ENCODE results near the gene FSD1L.
A peak's percentile ranks its signal among the peaks of the same experiment; 100 is the strongest.

The FSD1L gene

GRCh38 chr9:105413525-105413924 lies 34.3 kb upstream of the FSD1L start:
- no peak overlapping the region for H3K4me3 ChIP-seq (ENCODE audit: control insufficient read depth, low read depth, low read length)
- TF ChIP-seq CTCF (conservative IDR thresholded peaks at IDR 0.05; ENCODE audit: control insufficient read depth, insufficient read depth, low read depth, low read length): peak; percentile 52
- peak; percentile 66 for DNase-seq (ENCODE audit: low read depth)

- TF ChIP-seq CTCF (conservative IDR thresholded peaks at IDR 0.05; ENCODE audit: control insufficient read depth, insufficient read depth, low read depth, low read length): peak; percentile 80
- H3K4me3 ChIP-seq (ENCODE audit: control insufficient read depth, low read depth, low read length): no peak overlapping the region
- peak; percentile 60 for DNase-seq (ENCODE audit: low read depth)
These were observed 32.7 kb upstream of the FSD1L start for GRCh38 chr9:105414947-105415661.

DNA sequence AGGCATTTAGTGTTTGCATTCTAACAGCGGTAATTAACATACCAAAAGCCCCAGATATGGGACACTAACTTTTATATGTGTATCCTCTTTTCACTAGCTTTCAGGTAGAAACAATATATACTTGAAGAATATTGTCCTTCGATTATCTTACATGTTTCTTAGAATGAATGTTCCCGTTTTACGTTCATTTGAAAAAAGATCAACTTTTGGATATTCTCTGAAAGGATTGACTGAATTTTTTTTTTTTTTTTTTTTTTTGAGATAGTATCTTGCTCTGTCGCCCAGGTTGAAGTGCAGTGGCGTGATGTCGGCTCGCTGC lies 32.2 kb upstream of the FSD1L start:
- H3K4me3 ChIP-seq (ENCODE audit: control insufficient read depth, low read depth, low read length): no peak overlapping the region
- no peak for TF ChIP-seq CTCF (conservative IDR thresholded peaks at IDR 0.05; ENCODE audit: control insufficient read depth, insufficient read depth, low read depth, low read length)
- DNase-seq (ENCODE audit: low read depth): no peak

GRCh38 chr9:105416840-105417239 lies 31.0 kb upstream of the FSD1L start:
- H3K4me3 ChIP-seq (ENCODE audit: control insufficient read depth, low read depth, low read length): no peak overlapping the region
- no peak for DNase-seq (ENCODE audit: low read depth)
- no peak for TF ChIP-seq CTCF (conservative IDR thresholded peaks at IDR 0.05; ENCODE audit: control insufficient read depth, insufficient read depth, low read depth, low read length)

DNA sequence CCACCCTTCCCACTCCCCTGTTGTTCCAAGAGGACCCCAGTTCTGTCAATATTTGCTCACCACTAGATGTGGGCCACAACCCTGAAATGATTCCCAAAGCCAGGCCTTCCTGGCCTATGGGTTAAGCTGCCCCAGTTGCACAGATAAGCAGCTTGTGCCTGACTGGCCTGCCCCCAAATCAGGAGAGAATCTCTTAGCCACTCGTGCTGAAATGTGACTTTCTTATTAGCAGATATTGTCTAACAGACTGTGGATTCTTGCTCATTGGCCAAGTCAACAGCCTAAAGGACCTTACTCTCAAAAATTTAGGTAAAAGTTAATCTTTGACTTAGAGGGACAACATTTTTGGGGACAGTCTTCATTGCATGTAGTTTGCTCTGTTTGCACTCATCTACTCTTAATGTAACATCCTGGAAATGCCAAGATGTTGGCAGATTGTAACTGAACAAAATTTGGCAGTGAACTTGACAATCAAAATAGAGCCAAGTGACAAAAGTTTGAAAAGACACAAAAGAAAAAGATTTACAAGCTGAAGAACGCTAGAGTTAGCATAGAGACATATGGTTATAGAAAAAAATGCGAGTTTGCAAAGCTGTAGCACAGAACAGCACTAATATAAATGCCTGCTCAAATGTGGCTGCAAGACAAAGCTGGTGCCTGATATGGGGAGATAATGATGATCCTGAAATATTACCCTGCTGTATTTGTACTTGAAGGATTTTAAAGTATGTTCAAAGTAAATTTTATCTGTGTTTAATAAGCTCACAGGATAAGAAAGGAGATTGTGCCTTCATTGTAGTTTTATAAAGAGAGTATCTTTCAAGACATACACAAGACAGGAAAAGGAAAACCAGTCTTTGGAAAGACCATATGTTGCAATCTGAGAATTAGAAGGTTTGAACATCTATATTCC lies 29.0 kb upstream of the FSD1L start:
- no peak overlapping the region for H3K4me3 ChIP-seq (ENCODE audit: control insufficient read depth, low read depth, low read length)
- no peak for DNase-seq (ENCODE audit: low read depth)
- no peak for TF ChIP-seq CTCF (conservative IDR thresholded peaks at IDR 0.05; ENCODE audit: control insufficient read depth, insufficient read depth, low read depth, low read length)

DNA sequence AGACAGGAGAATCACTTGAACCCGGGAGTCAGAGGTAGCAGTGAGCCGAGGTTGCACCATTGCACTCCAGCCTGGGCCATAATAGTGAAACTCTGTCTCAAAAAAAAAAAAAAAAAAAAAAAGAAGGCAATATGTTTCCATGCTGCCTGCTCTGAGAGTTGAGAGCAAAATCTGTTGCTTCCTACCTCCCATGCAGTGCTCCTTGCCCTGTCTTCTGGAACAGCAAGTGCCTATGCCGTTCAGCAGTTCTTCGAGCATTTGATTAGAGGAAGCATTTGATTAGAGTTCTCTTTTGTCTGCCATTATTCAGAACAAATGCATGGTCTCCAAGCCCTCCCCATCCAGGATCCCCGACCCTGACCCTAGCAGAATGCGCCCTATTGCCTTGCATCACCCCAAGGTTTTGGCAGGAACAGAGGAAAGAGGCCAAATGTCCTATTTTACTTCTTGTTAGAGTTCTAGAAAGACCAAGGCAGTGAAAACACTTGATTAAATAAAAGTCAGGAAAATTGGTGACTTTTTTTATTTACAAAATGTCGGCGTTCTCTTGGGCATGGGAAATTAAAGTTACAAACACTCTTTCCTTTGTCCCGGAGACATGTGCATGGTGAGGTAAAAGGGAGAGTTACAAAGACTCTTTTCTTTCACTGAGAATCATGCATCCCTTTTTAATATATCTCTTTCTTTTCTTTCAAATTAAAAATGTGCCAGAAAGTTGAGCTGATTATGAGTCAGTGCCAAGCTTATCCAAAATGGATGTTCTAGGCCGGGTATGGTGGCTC lies 27.8 kb upstream of the FSD1L start:
- DNase-seq (ENCODE audit: low read depth): no peak
- no peak for TF ChIP-seq CTCF (conservative IDR thresholded peaks at IDR 0.05; ENCODE audit: control insufficient read depth, insufficient read depth, low read depth, low read length)
- no peak overlapping the region for H3K4me3 ChIP-seq (ENCODE audit: control insufficient read depth, low read depth, low read length)
